Uterus (tissue), 4 donors: Measurements from ENCODE around the gene KIAA0232. TPM values are rescaled to one million over a fixed set of nuclear protein-coding genes. Genes with fewer than 3 reads are reported as not detected.

Experiments used
- DNase-seq, 2 donors: peaks; one replicate each; pipeline ENCODE4 v3.0.0-alpha.2; 2019 to 2020
- H3K27ac ChIP-seq, 2 donors: fragments of 200-600 bp; sonication (generic); 1 replicate in 1 of 2; 2 replicates in 1 of 2; pipeline ENCODE4 v1.5.1; 2016 to 2018
- H3K27me3 ChIP-seq, 2 donors: fragments of 200-600 bp; sonication (generic); one replicate each; pipeline ENCODE4 v1.5.1; 2018 to 2019; ENCODE audit warnings: control low read depth in 1 of 2
- H3K36me3 ChIP-seq, 2 donors: fragments of 200-600 bp; sonication (generic); one replicate each; pipeline ENCODE4 v1.5.1; 2019; ENCODE audit warnings: control low read depth in 1 of 2
- H3K4me1 ChIP-seq, 2 donors: fragments of 200-600 bp; sonication (generic); one replicate each; pipeline ENCODE4 v1.5.1; 2018 to 2019; ENCODE audit warnings: control low read depth in 1 of 2
- H3K4me3 ChIP-seq, 2 donors: fragments of 200-600 bp; sonication (generic); 1 replicate in 1 of 2; 2 replicates in 1 of 2; pipeline ENCODE4 v1.5.1; 2018 to 2019; ENCODE audit warnings: mild to moderate bottlenecking in 1 of 2
- H3K9me3 ChIP-seq, 2 donors: fragments of 200-600 bp; sonication (generic); one replicate each; pipeline ENCODE4 v1.5.1; 2019; ENCODE audit warnings: control low read depth in 1 of 2
- POLR2A ChIP-seq, 2 donors: fragments of 450-650 bp; IDR thresholded peaks; one replicate each; pipeline ENCODE4 v1.6.1; 2016; ENCODE audit warnings: antibody characterized with exemption in 2 of 2, mild to moderate bottlenecking in 1 of 2, moderate library complexity in 1 of 2
- intact Hi-C: fragments of 100-400 bp; cut with DNase I; formaldehyde crosslinking; loops from one replicate; pipeline ENCODE4 v1.15.1; 2023; ENCODE audit warnings: low total_unique reads
- total RNA-seq, 4 donors: library from RNA; depleted of rRNA in 3 of 4; stranded (reverse); fragments of >200 nt in 3 of 4; gene quantifications; one replicate each; pipeline versions ENCODE4 v1.1.0 to v1.2.4, GENCODE V29; 2014 to 2023
- TF ChIP-seq, protein P1 (sequence below), 4 experiments: fragments of 200-600 bp in 2 of 4; fragments of 450-650 bp in 2 of 4; sonication (generic) in 2 of 4; IDR thresholded peaks; one replicate each; pipeline ENCODE4 v1.5.1; 2016 to 2019; ENCODE audit warnings: antibody characterized with exemption in 4 of 4, mild to moderate bottlenecking in 2 of 4, moderate library complexity in 1 of 4
- donor health status: DM: yes; HTN: yes; CAD: no.

The KIAA0232 gene
- total RNA-seq, 4 donors from 2014 or later = 13.8 to 78.8 (median 43.4) TPM

DNA sequence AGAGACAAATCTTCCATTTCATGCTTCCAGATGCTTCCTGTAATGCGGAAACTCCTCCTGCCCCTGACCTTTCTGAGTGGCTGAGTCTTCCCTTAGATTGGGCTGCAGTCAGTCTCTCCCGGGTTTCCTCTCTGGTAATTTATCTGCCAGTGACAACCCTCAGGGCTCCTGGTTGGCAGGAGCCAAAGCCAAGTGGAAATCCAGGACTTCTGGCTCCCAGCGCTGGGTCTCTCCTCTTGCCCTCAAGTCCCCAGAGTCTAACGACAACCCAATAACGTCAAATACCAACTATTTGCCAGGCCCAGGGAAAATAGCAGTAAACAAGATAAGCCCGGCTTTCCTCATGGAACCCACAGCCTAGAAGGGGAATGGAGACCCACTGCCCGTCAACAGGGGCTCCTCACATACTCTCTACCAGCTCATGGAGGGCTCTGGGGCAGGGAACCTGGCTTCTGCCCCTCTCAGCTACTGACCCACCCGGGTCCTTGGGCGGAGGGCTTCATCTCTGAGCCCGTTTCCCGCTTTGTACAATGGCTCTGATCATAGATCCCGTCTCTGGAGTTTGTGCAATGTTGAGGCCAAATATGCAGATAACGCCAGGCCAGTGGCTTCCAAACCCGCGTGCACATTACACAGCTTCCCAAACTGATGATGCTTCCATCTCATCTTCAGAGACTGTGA is 126.0 kb downstream of the KIAA0232 start:
- Histone ChIP-seq H3K4me1 (peaks cover 6 to 15% of the 10 kb centered on the region in 2 donors), H3K9me3 (no peaks in the 10 kb centered on the region), H3K4me3 (peak overlapping the region; percentile 90 to 95), H3K27me3 (no peaks in the 10 kb centered on the region), H3K36me3 (no peaks in the 10 kb centered on the region), H3K27ac (peak overlapping the region; percentile 99 to 100)
- intact Hi-C loops = no loop called here
- no peak for DNase-seq
- TF ChIP-seq, protein P1, sequence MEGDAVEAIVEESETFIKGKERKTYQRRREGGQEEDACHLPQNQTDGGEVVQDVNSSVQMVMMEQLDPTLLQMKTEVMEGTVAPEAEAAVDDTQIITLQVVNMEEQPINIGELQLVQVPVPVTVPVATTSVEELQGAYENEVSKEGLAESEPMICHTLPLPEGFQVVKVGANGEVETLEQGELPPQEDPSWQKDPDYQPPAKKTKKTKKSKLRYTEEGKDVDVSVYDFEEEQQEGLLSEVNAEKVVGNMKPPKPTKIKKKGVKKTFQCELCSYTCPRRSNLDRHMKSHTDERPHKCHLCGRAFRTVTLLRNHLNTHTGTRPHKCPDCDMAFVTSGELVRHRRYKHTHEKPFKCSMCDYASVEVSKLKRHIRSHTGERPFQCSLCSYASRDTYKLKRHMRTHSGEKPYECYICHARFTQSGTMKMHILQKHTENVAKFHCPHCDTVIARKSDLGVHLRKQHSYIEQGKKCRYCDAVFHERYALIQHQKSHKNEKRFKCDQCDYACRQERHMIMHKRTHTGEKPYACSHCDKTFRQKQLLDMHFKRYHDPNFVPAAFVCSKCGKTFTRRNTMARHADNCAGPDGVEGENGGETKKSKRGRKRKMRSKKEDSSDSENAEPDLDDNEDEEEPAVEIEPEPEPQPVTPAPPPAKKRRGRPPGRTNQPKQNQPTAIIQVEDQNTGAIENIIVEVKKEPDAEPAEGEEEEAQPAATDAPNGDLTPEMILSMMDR (IDR thresholded peaks at IDR 0.05) = no peak
- TF ChIP-seq POLR2A (IDR thresholded peaks at IDR 0.05) = no peak

GRCh38 chr4:6909113-6909969 is 126.8 kb downstream of the KIAA0232 start, which contains the start of gene TBC1D14:
Gene TBC1D14, plus strand, starts transcription at chr4:6909826. Its CDS starts 13,564 bp downstream, at chr4:6923390.
- peak; percentile 37 to 57 for TF ChIP-seq POLR2A (IDR thresholded peaks at IDR 0.05)
- TF ChIP-seq, protein P1 (IDR thresholded peaks at IDR 0.05) = peak in 2 of 4 experiments; percentile 20 to 50
- H3K36me3 ChIP-seq = no peaks in the 10 kb centered on the region
- intact Hi-C loops = no loop called here

GRCh38 chr4:6909970-6910339 is 127.4 kb downstream of the KIAA0232 start:
- Histone ChIP-seq H3K27ac (peak overlapping the region; percentile 99 to 100), H3K4me3 (peak overlapping the region; percentile 90 to 95), H3K4me1 (peaks cover 6 to 15% of the 10 kb centered on the region in 2 donors), H3K36me3 (no peaks in the 10 kb centered on the region), H3K27me3 (no peaks in the 10 kb centered on the region), H3K9me3 (no peaks in the 10 kb centered on the region)
- TF ChIP-seq, protein P1 (IDR thresholded peaks at IDR 0.05) = no peak
- TF ChIP-seq POLR2A (IDR thresholded peaks at IDR 0.05) = no peak
- no peak for DNase-seq
- intact Hi-C loops = no loop called here

More at GRCh38 chr4:6909113-6909969, 126.8 kb downstream of the KIAA0232 start, which contains the start of gene TBC1D14:
- H3K4me1 ChIP-seq = peaks cover 6 to 15% of the 10 kb centered on the region in 2 donors
- peak; percentile 87 to 89 for DNase-seq
- H3K4me3 ChIP-seq = peak within 1 kb of the TSS; percentile 90 to 95
- no peaks in the 10 kb centered on the region for H3K9me3 ChIP-seq
- H3K27me3 ChIP-seq = no peaks in the 10 kb centered on the region
- H3K27ac ChIP-seq = peak within 1 kb of the TSS; percentile 99 to 100

- peak overlapping the region; percentile 41 to 99 for H3K27ac ChIP-seq
Observed at GRCh38 chr4:6910340-6910959, 127.9 kb downstream of the KIAA0232 start.

More at GRCh38 chr4:6910340-6910959, 127.9 kb downstream of the KIAA0232 start:
- Histone ChIP-seq H3K9me3 (no peaks in the 10 kb centered on the region), H3K27me3 (no peaks in the 10 kb centered on the region), H3K4me1 (peaks cover 6 to 15% of the 10 kb centered on the region in 2 donors), H3K36me3 (no peaks in the 10 kb centered on the region), H3K4me3 (peak overlapping the region; percentile 90 to 95)
- TF ChIP-seq, protein P1 (IDR thresholded peaks at IDR 0.05) = no peak
- TF ChIP-seq POLR2A (IDR thresholded peaks at IDR 0.05) = no peak
- DNase-seq = no peak
- intact Hi-C loops = no loop called here
